Measurements from ENCODE around the gene CC2D2A. TPM values are rescaled to one million over a fixed set of nuclear protein-coding genes. Genes with fewer than 3 reads are reported as not detected.

The CC2D2A gene
- total and polyA plus RNA-seq, 7 donors = 1.6 to 4.7 (median 2.1) TPM

DNA sequence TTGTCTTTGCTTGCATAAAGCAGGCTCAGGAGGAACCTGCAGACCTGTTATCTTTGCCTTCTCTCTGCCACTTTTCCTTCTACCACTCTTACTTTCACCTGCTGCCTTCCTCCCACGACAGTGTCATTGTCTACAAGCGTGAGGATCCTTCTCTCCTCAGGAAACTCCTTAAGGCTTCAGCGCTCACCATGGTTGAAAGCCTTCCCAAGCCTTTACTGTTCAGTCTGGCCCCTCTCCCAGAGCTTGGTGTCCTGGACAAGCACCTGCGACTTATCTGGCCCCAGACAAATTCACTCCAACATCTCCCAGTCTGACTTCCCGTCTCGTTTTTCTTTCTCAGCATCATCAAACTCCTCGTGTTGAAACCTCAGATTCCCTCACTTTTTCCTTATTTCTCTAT lies 31.0 kb downstream of the CC2D2A start:
- Histone ChIP-seq H3K36me3 (ENCODE audit: insufficient read depth in 1 of 2, low read depth in 1 of 2) (peaks cover 0 to 11% of the 10 kb centered on the region in 2 donors), H3K9me3 (peaks cover 14% of the 10 kb centered on the region), H3K4me3 (no peak overlapping the region), H3K27me3 (ENCODE audit: insufficient read depth in 3 of 3, low read length in 2 of 3) (no peaks in the 10 kb centered on the region), H3K27ac (no peak overlapping the region), H3K4me1 (no peaks in the 10 kb centered on the region)
- intact Hi-C loops (cut with DNase I) = no loop called here
- 85 to 90% (median 87%) methylated on average over 7 of the region's 7 CpGs for WGBS, 3 donors
- no peak for ATAC-seq
- TF ChIP-seq, protein P1, sequence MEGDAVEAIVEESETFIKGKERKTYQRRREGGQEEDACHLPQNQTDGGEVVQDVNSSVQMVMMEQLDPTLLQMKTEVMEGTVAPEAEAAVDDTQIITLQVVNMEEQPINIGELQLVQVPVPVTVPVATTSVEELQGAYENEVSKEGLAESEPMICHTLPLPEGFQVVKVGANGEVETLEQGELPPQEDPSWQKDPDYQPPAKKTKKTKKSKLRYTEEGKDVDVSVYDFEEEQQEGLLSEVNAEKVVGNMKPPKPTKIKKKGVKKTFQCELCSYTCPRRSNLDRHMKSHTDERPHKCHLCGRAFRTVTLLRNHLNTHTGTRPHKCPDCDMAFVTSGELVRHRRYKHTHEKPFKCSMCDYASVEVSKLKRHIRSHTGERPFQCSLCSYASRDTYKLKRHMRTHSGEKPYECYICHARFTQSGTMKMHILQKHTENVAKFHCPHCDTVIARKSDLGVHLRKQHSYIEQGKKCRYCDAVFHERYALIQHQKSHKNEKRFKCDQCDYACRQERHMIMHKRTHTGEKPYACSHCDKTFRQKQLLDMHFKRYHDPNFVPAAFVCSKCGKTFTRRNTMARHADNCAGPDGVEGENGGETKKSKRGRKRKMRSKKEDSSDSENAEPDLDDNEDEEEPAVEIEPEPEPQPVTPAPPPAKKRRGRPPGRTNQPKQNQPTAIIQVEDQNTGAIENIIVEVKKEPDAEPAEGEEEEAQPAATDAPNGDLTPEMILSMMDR (IDR thresholded peaks at IDR 0.05) = no peak
- no peak for DNase-seq

DNA sequence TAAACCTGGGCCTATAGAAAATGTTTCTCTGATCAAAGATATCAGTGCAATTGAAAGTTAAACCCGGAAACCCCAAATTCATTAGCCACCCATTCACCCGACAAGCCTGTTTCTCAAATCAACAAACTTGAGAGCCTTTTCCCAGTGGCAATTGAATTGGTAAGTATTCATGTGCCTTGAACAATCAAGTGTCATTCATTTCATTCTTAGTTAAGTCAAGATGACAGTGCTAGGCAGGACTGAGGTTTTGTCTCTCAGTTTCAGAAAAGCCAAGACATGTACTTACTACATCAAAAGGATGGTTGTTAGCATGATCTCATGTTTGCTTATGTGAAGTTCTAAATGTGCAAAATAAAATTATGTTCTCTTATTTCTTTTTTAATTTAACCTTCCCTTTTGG lies 32.3 kb downstream of the CC2D2A start:
- Histone ChIP-seq H3K27ac (no peak overlapping the region), H3K27me3 (ENCODE audit: insufficient read depth in 3 of 3, low read length in 2 of 3) (no peaks in the 10 kb centered on the region), H3K36me3 (ENCODE audit: insufficient read depth in 1 of 2, low read depth in 1 of 2) (peaks cover 0 to 11% of the 10 kb centered on the region in 2 donors), H3K4me1 (no peaks in the 10 kb centered on the region), H3K9me3 (peaks cover 8% of the 10 kb centered on the region), H3K4me3 (no peak overlapping the region)
- intact Hi-C loops (cut with DNase I) = no loop called here
- WGBS, 3 donors = 88 to 98% (median 91%) methylated on average over 2 of the region's 2 CpGs
- no peak for DNase-seq
- no peak for ATAC-seq
- TF ChIP-seq, protein P1 (IDR thresholded peaks at IDR 0.05) = no peak

DNA sequence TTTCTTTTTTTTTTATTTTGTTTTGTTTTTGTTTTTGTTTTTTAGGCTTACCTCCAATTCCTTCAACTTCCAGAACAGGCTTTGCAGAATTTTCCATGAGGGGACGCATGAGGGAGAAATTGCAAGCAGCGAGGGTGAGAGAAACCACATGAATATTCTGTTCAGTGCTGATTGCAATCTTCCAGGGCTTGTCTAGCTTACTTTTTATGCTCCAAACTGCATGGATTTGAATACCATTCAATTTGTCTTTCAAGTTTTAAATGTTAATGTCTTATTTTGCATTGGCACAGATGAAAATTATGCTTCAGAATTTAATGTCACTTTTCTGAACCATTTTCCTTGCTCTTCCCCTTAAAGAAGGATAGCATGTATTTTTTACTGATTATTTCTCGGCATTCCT lies 32.7 kb downstream of the CC2D2A start:
- peaks cover 3% of the 10 kb centered on the region for H3K9me3 ChIP-seq
- 89 to 93% (median 91%) methylated on average over 3 of the region's 3 CpGs for WGBS, 3 donors
- ATAC-seq (no peak), DNase-seq (no peak)
- TF ChIP-seq, protein P1 (IDR thresholded peaks at IDR 0.05) = no peak
- H3K27ac ChIP-seq = no peak overlapping the region
- H3K27me3 ChIP-seq (ENCODE audit: insufficient read depth in 3 of 3, low read length in 2 of 3) = no peaks in the 10 kb centered on the region
- peaks cover 0 to 11% of the 10 kb centered on the region in 2 donors for H3K36me3 ChIP-seq (ENCODE audit: insufficient read depth in 1 of 2, low read depth in 1 of 2)
- H3K4me1 ChIP-seq = no peaks in the 10 kb centered on the region
- intact Hi-C loops (cut with DNase I) = no loop called here
- no peak overlapping the region for H3K4me3 ChIP-seq

DNA sequence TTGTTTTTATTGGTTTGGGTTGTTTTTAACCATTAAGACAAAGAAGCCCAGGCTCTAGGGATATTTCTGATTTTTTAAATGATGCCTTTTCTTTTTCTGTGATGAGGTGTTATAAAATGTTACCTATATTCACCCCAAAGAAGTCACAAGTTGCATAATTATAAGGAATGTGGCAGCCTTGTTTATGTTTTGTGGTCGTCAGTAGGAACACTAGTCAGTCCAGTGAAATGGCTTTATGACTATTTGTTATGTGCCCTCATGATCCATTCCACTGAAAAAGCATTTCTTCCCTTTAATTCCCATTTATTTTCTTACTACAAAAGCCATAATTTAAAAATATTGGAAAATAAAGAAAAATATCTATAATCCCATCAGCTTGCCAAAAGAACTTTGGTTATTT lies 34.4 kb downstream of the CC2D2A start:
- TF ChIP-seq, protein P1 (IDR thresholded peaks at IDR 0.05) = no peak
- DNase-seq = no peak
- Histone ChIP-seq H3K4me1 (no peaks in the 10 kb centered on the region), H3K9me3 (no peaks in the 10 kb centered on the region), H3K27ac (no peak overlapping the region), H3K27me3 (ENCODE audit: insufficient read depth in 3 of 3, low read length in 2 of 3) (no peaks in the 10 kb centered on the region), H3K36me3 (ENCODE audit: insufficient read depth in 1 of 2, low read depth in 1 of 2) (peaks cover 0 to 11% of the 10 kb centered on the region in 2 donors), H3K4me3 (no peak overlapping the region)
- ATAC-seq = no peak
- WGBS, 3 donors = 87 to 99% (median 94%) methylated on average over 1 of the region's 1 CpG
- intact Hi-C loops (cut with DNase I) = no loop called here

- intact Hi-C loops (cut with DNase I) = no loop called here
- 71 to 87% (median 78%) methylated on average over 8 of the region's 8 CpGs for WGBS, 3 donors
- Histone ChIP-seq H3K4me3 (no peak overlapping the region), H3K36me3 (ENCODE audit: insufficient read depth in 1 of 2, low read depth in 1 of 2) (peaks cover 0 to 18% of the 10 kb centered on the region in 2 donors), H3K9me3 (no peaks in the 10 kb centered on the region), H3K27me3 (ENCODE audit: insufficient read depth in 3 of 3, low read length in 2 of 3) (no peaks in the 10 kb centered on the region), H3K27ac (no peak overlapping the region), H3K4me1 (no peaks in the 10 kb centered on the region)
- ATAC-seq (no peak), DNase-seq (no peak)
- TF ChIP-seq, protein P1 (IDR thresholded peaks at IDR 0.05) = no peak
Observed at GRCh38 chr4:15506464-15506863, 36.8 kb downstream of the CC2D2A start.

All from psoas muscle (tissue), 8 donors.